Measurements from ENCODE around the gene CEP295NL. TPM values are rescaled to one million over a fixed set of nuclear protein-coding genes. Genes with fewer than 3 reads are reported as not detected.
"Not testable (repeated sequence)": the region's sequence is repeated elsewhere in the genome, so short reads cannot be mapped to it uniquely, and the experiment has no call there.

The CEP295NL gene
- total RNA-seq, 4 donors from 2014 or later = 1.6 to 9.0 (median 3.8) TPM

DNA sequence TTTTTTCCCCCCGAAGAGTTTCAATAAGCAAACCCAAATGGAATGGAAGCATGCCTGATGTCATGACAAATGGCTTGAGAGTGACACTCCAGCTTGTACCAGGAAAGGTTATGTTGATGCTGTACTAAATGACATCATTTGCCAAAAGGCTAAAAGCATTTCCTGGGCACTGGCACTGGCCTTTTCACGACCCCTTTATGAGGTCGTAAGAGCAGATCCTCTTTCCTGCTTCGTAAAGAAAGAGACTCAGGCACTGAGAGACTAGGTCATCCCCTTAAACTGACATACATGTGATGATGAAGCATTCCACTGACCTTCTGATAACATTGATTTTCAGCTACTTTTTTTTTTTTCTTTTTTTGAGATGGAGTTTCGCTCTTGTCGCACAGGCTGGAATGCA is 30.5 kb downstream of the CEP295NL start:
- H3K27ac ChIP-seq = peak overlapping the region in 2 of 4 donors; percentile 89 to 94
- H3K9me3 ChIP-seq = no peaks in the 10 kb centered on the region
- no peak for ATAC-seq
- TF ChIP-seq CTCF (IDR thresholded peaks at IDR 0.05) (no peak), POLR2AphosphoS5 (IDR thresholded peaks at IDR 0.05) (peak; percentile 25)
- 73 to 92% methylated on average over 3 to 6 of the region's 6 CpGs for WGBS, 2 donors (ENCODE audit: low coverage in 1 of 2)
- H3K4me1 ChIP-seq = peaks cover 0 to 56% (median 16%) of the 10 kb centered on the region in 3 donors
- peaks cover 0 to 64% of the 10 kb centered on the region in 2 donors for H3K36me3 ChIP-seq
- no peak overlapping the region for H3K4me3 ChIP-seq
- H3K27me3 ChIP-seq = no peaks in the 10 kb centered on the region

DNA sequence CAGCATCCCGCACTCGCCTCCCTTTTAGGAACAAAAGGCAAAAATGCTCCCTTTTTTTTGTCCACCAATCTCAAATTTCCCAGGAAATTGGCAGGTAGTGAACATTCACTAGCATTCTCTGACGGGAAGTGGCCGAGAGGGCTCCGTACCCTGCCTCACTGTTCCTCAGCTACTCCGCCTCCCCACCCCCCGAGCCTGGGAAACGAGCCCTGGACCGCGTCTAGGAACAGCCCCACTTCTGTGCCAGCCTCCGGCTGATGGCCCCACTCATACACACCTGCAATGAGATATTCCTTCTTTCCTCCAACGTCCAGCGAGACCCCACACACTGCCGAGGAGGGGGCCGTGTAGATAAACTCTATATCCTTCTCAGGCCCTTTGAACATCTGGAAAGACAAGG is 32.4 kb downstream of the CEP295NL start:
- Histone ChIP-seq H3K4me3 (no peak overlapping the region), H3K4me1 (peaks cover 0 to 55% (median 22%) of the 10 kb centered on the region in 3 donors), H3K9me3 (no peaks in the 10 kb centered on the region), H3K27ac (no peak overlapping the region), H3K27me3 (no peaks in the 10 kb centered on the region), H3K36me3 (peaks cover 0 to 75% of the 10 kb centered on the region in 2 donors)
- no peak for ATAC-seq
- 72% methylated on average over 15 of the region's 15 CpGs; no CpG with 5 or more reads in 1 of the 2 donors for WGBS, 2 donors (ENCODE audit: low coverage in 1 of 2)
- TF ChIP-seq EP300 (IDR thresholded peaks at IDR 0.05) (no peak), POLR2A (IDR thresholded peaks at IDR 0.05) (no peak), POLR2AphosphoS5 (IDR thresholded peaks at IDR 0.05) (no peak), CTCF (IDR thresholded peaks at IDR 0.05) (no peak)

- no peak overlapping the region for H3K4me3 ChIP-seq
- H3K9me3 ChIP-seq = no peaks in the 10 kb centered on the region
- WGBS, 2 donors (ENCODE audit: low coverage in 1 of 2) = 30 to 76% methylated on average over 3 to 4 of the region's 7 CpGs
- H3K36me3 ChIP-seq = peaks cover 0 to 74% of the 10 kb centered on the region in 2 donors
- no peaks in the 10 kb centered on the region for H3K27me3 ChIP-seq
- TF ChIP-seq POLR2A (IDR thresholded peaks at IDR 0.05) = no peak
- TF ChIP-seq EP300 (IDR thresholded peaks at IDR 0.05) = no peak
- TF ChIP-seq CTCF (IDR thresholded peaks at IDR 0.05) = no peak
- TF ChIP-seq POLR2AphosphoS5 (IDR thresholded peaks at IDR 0.05) = no peak
- peak overlapping the region in 2 of 4 donors; percentile 14 to 33 for H3K27ac ChIP-seq
- H3K4me1 ChIP-seq = peaks cover 0 to 47% (median 16%) of the 10 kb centered on the region in 3 donors
- ATAC-seq = no peak
Observed at GRCh38 chr17:78868391-78868790, 34.6 kb downstream of the CEP295NL start.

DNA sequence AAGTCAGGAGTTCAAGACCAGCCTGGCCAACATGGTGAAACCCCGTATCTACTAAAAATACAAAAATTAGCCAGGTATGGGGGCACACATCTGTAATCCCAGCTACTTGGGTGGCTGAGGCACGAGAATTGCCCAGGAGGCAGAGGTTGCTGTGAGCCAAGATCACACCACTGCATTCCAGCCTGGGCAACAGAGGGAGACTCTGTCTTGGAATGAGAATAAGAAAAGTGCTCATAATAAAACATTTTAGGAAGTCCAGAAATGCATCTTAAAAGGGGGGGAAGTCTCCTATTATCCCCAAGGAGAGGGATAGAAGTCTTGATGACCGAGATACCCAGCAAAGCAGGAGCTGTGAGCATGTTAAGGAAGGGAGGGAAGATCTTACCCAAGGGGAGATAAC is 36.0 kb downstream of the CEP295NL start:
- Histone ChIP-seq H3K36me3 (peaks cover 0 to 60% of the 10 kb centered on the region in 2 donors), H3K27ac (peak overlapping the region in 3 of 4 donors; percentile 49 to 69 (median 60)), H3K4me1 (peaks cover 0 to 58% (median 16%) of the 10 kb centered on the region in 3 donors)
- not testable (repeated sequence) for H3K27me3 ChIP-seq, H3K4me3 ChIP-seq, ATAC-seq, H3K9me3 ChIP-seq
- WGBS, 2 donors (ENCODE audit: low coverage in 1 of 2) = 55 to 72% methylated on average over 3 of the region's 3 CpGs

- no peaks in the 10 kb centered on the region for H3K27me3 ChIP-seq
- 9 to 10% methylated on average over 11 to 19 of the region's 19 CpGs for WGBS, 2 donors (ENCODE audit: low coverage in 1 of 2)
- H3K27ac ChIP-seq = peak overlapping the region in 3 of 4 donors; percentile 60 to 69 (median 60)
- peak; percentile 28 for ATAC-seq
- no peaks in the 10 kb centered on the region for H3K9me3 ChIP-seq
- H3K4me3 ChIP-seq = no peak overlapping the region
- peaks cover 0 to 51% of the 10 kb centered on the region in 2 donors for H3K36me3 ChIP-seq
- TF ChIP-seq POLR2AphosphoS5 (IDR thresholded peaks at IDR 0.05) (peak; percentile 17), EP300 (IDR thresholded peaks at IDR 0.05) (no peak), CTCF (IDR thresholded peaks at IDR 0.05) (peak in 3 of 4 experiments; percentile 91 to 94 (median 92)), POLR2A (IDR thresholded peaks at IDR 0.05) (no peak)
- peaks cover 0 to 70% (median 16%) of the 10 kb centered on the region in 3 donors for H3K4me1 ChIP-seq
Observed at GRCh38 chr17:78865682-78866390, 37.2 kb downstream of the CEP295NL start.

Measured in gastroesophageal sphincter (tissue), 4 donors.